ENCODE results near the gene IPO5. TPM values are rescaled to one million over a fixed set of nuclear protein-coding genes. Genes with fewer than 3 reads are reported as not detected.

IPO5 gene
- total and polyA plus RNA-seq, 2 of the 4 experiments (the other 2 are of a cell fraction) = 89.2 to 270 TPM

- peak overlapping the region; percentile 85; the same call in 2 of the 3 replicates for H2BK15ac ChIP-seq (ENCODE audit: low read depth, low read length)
- no peaks in the 10 kb centered on the region for H3K79me1 ChIP-seq (ENCODE audit: low read depth in 1 of 2, low read length in 2 of 2)
- ATAC-seq (ENCODE audit: low read depth) (0 out of 2 replicates have a peak, but pooled peaks have one; percentile 15), DNase-seq (peak; percentile 62)
- peaks cover 12% of the 10 kb centered on the region for H3K4me1 ChIP-seq (ENCODE audit: control insufficient read depth, insufficient read depth, low read length)
- peak overlapping the region; percentile 8 to 95; a peak in 3 of 4 replicates for H4K8ac ChIP-seq (ENCODE audit: low read depth in 2 of 2, low read length in 2 of 2)
- H2BK20ac ChIP-seq (ENCODE audit: low read depth, low read length) = peak overlapping the region; percentile 83; the same call in 1 of the 2 replicates
- dilution Hi-C loops (cut with HindIII; ENCODE audit: low sequenced_read_pairs, unreplicated experiment) = no loop called here
- H2BK5ac ChIP-seq (ENCODE audit: low read depth, low read length, poor library complexity, severe bottlenecking) = peak overlapping the region; percentile 88
- no peaks in the 10 kb centered on the region for H4K20me1 ChIP-seq (ENCODE audit: insufficient read depth, low read length)
- peak overlapping the region; percentile 81; the same call in 1 of the 2 replicates for H3K4ac ChIP-seq (ENCODE audit: low read depth, low read length)
- H3K36me3 ChIP-seq (ENCODE audit: control insufficient read depth, insufficient read depth, low read length) = no peaks in the 10 kb centered on the region
- H3K18ac ChIP-seq (ENCODE audit: low read depth, low read length) = peak overlapping the region; percentile 69; the same call in 1 of the 2 replicates
- peak overlapping the region; percentile 35; the same call in 1 of the 2 replicates for H3K9ac ChIP-seq (ENCODE audit: low read depth, low read length)
- in situ Hi-C loops (cut with MboI; ENCODE audit: low sequenced_read_pairs) = no loop called here
- H2AK5ac ChIP-seq (ENCODE audit: low read depth, low read length) = peak overlapping the region; percentile 66; the same call in 1 of the 2 replicates
- H3K9me3 ChIP-seq (ENCODE audit: control insufficient read depth, insufficient read depth, low read length) = no peaks in the 10 kb centered on the region
- H3K23ac ChIP-seq (ENCODE audit: low read depth, low read length) = no peak overlapping the region; the same call in 1 of the 2 replicates
- peak overlapping the region; percentile 84 for H4K91ac ChIP-seq (ENCODE audit: insufficient read depth, low read depth, low read length)
- TF ChIP-seq MXI1 (IDR thresholded peaks at IDR 0.05; ENCODE audit: borderline replicate concordance, low read depth, low read length) (no peak), FOS (IDR thresholded peaks at IDR 0.05; ENCODE audit: low read depth, low read length) (peak; percentile 54; the same call in 1 of the 2 replicates)
- TF ChIP-seq, protein P1, sequence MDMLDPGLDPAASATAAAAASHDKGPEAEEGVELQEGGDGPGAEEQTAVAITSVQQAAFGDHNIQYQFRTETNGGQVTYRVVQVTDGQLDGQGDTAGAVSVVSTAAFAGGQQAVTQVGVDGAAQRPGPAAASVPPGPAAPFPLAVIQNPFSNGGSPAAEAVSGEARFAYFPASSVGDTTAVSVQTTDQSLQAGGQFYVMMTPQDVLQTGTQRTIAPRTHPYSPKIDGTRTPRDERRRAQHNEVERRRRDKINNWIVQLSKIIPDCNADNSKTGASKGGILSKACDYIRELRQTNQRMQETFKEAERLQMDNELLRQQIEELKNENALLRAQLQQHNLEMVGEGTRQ (IDR thresholded peaks at IDR 0.05; ENCODE audit: low read depth, low read length) = peak; percentile 83
- H3K9me1 ChIP-seq (ENCODE audit: insufficient read depth, low read length) = no peaks in the 10 kb centered on the region; the same call in 1 of the 2 replicates
- H3K4me3 ChIP-seq (ENCODE audit: insufficient read depth, low read depth, low read length) = no peak overlapping the region
- peak overlapping the region; percentile 80 for H2BK120ac ChIP-seq (ENCODE audit: low read depth, low read length)
- H3K56ac ChIP-seq (ENCODE audit: extremely low read depth, insufficient read depth, low read length) = peak overlapping the region; percentile 61
- ChIA-PET CTCF (interaction anchor here (1.1 kb wide), 1 partner anchor 9 kb away, joined by 3 read pairs; the partner anchor contains the start of gene IPO5), POLR2A (ENCODE audit: unreplicated experiment) (no interaction called here)
- H4K5ac ChIP-seq (ENCODE audit: low read depth, low read length) = peak overlapping the region; percentile 7; the same call in 1 of the 2 replicates
- peak overlapping the region; percentile 38; the same call in 1 of the 2 replicates for H3K14ac ChIP-seq (replicated peaks; ENCODE audit: low read depth, low read length)
- H3K4me2 ChIP-seq (ENCODE audit: low read depth, low read length) = peak overlapping the region; percentile 0; the same call in 1 of the 2 replicates
- no peaks in the 10 kb centered on the region for H3K27me3 ChIP-seq (ENCODE audit: control insufficient read depth, insufficient read depth, low read length)
- H3K27ac ChIP-seq (ENCODE audit: insufficient read depth, low read length) = peak overlapping the region; percentile 78
- 92% methylated on average over 2 of the region's 5 CpGs; no CpG with 5 or more reads in 1 of the 2 experiments for WGBS, 2 experiments (ENCODE audit: extremely low coverage in 2 of 2, insufficient read length in 1 of 2)
- intact Hi-C loops (cut with micrococcal nuclease) = no loop called here
- BruUV-seq (replicated peaks) = no TSS peak
- peak overlapping the region; percentile 80 for H2AFZ ChIP-seq (replicated peaks; ENCODE audit: low read length, poor library complexity)
- H2AK9ac ChIP-seq (replicated peaks; ENCODE audit: low read depth, low read length, poor library complexity) = peak overlapping the region; percentile 76
Measured at GRCh38 chr13:97944396-97945029, 9.0 kb upstream of the IPO5 start.

All from IMR-90 (cell line).